Measurements from ENCODE around the gene TDRD7. TPM values are rescaled to one million over a fixed set of nuclear protein-coding genes. Genes with fewer than 3 reads are reported as not detected.

The TDRD7 gene
- total RNA-seq, 1 donor from 2014 or later, result 14.7 TPM

GRCh38 chr9:97528529-97529230, 116.8 kb downstream of the TDRD7 start:
- Mint-ChIP-seq H3K27ac (no peak overlapping the region), H3K4me1 (no peaks in the 10 kb centered on the region), H3K27me3 (no peaks in the 10 kb centered on the region), H3K36me3 (ENCODE audit: low read depth) (no peaks in the 10 kb centered on the region), H3K9me3 (no peaks in the 10 kb centered on the region), H3K4me3 (no peak overlapping the region)
- POLR2A ChIA-PET, result no interaction called here
- TF ChIP-seq CTCF (IDR thresholded peaks at IDR 0.05), result no peak
- CTCF ChIA-PET, result no interaction called here
- intact Hi-C loops (cut with micrococcal nuclease), result no loop called here
- DNase-seq (no peak), ATAC-seq (ENCODE audit: low read depth) (no peak)

DNA sequence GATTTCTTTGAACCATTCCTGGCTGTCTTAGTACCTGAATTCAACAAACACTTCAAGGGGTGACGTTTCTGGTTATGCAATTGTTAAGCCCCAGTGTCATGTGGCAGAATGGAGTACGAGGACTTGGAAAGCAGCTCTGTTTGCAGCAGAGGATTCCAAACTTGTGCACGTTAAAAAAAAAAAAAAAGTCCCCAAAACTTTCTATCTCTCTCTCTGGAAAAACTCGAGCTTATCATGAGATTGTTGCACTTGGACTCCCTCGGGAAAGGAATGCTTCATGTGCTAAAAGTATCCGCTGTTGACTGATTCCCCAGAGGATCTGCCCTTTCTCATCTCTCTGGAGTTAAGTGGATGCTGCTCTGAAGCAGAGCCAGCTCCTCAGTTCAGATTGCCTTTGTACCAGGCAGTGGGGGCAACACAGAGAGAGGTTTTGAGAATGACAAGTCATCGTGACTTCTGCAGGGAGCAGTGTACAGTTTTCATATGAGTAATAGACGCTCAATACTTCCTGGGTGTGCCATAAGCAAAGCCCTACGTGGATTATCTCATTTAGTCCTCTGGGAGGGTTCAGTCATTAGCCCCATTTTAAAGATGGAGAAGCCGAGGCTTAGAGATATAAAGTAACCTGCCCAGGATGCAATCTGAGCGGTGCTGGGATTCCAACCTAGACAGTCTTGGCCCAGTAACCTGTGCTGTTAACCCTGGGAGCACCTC, 117.6 kb downstream of the TDRD7 start:
- H3K27ac Mint-ChIP-seq, result no peak overlapping the region
- no peaks in the 10 kb centered on the region for H3K36me3 Mint-ChIP-seq (ENCODE audit: low read depth)
- H3K27me3 Mint-ChIP-seq, result no peaks in the 10 kb centered on the region
- TF ChIP-seq CTCF (IDR thresholded peaks at IDR 0.05), result no peak
- H3K9me3 Mint-ChIP-seq, result no peaks in the 10 kb centered on the region
- H3K4me3 Mint-ChIP-seq, result no peak overlapping the region
- intact Hi-C loops (cut with micrococcal nuclease), result no loop called here
- CTCF ChIA-PET, result no interaction called here
- ATAC-seq (ENCODE audit: low read depth) (peak; percentile 52), DNase-seq (no peak)
- H3K4me1 Mint-ChIP-seq, result no peaks in the 10 kb centered on the region
- POLR2A ChIA-PET, result no interaction called here

DNA sequence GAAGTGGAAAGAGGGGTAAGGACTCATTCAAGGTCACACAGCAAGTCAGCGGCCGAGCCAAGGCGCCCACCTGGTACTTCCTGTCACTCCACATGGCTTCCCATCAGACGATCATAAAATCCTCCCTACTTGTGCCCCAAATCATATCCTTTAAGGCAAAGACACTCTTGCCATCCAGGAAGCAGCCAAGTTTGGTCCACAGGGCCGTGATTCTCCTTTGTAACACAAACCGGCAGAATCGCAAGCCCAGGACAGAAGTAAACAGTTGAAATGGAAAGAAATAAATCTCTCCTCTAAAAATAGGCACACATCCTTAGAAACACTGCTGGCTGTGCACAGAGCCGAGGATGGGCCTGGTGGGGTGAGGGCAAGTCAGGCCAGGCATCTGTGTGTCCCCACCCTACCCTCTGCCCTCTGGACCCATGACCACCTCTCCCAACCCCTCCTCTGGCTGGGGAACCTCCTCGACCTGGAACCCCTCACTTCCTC, 120.0 kb downstream of the TDRD7 start:
- POLR2A ChIA-PET, result no interaction called here
- Mint-ChIP-seq H3K9me3 (no peaks in the 10 kb centered on the region), H3K4me1 (no peaks in the 10 kb centered on the region), H3K4me3 (no peak overlapping the region), H3K36me3 (ENCODE audit: low read depth) (no peaks in the 10 kb centered on the region), H3K27ac (no peak overlapping the region), H3K27me3 (no peaks in the 10 kb centered on the region)
- CTCF ChIA-PET, result no interaction called here
- no peak for TF ChIP-seq CTCF (IDR thresholded peaks at IDR 0.05)
- intact Hi-C loops (cut with micrococcal nuclease), result no loop called here
- ATAC-seq (ENCODE audit: low read depth) (no peak), DNase-seq (no peak)

DNA sequence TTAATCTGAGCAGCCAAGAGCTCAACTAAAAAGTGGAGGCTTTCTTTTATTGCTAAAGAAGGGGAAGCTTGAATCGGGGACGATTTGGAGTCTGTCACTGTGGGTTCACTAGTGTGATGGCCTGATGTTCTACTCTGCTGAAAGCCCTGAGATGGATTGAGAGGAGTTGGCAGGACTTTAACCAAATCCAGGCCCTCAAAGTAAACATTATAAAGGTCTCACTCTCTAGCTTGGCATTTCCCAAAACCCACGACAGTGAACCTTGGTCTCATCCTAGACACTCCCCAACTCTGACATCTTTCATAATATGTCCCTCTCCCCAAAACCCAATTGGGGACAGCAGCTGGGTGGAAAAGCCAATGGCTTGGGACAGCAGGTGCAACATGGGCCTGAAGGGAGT, 122.3 kb downstream of the TDRD7 start:
- no peak for TF ChIP-seq CTCF (IDR thresholded peaks at IDR 0.05)
- Mint-ChIP-seq H3K27me3 (no peaks in the 10 kb centered on the region), H3K27ac (no peak overlapping the region), H3K4me1 (no peaks in the 10 kb centered on the region), H3K4me3 (no peak overlapping the region), H3K36me3 (ENCODE audit: low read depth) (no peaks in the 10 kb centered on the region), H3K9me3 (no peaks in the 10 kb centered on the region)
- no peak for DNase-seq
- ATAC-seq (ENCODE audit: low read depth), result no peak
- ChIA-PET CTCF (no interaction called here), POLR2A (no interaction called here)
- intact Hi-C loops (cut with micrococcal nuclease), result no loop called here

DNA sequence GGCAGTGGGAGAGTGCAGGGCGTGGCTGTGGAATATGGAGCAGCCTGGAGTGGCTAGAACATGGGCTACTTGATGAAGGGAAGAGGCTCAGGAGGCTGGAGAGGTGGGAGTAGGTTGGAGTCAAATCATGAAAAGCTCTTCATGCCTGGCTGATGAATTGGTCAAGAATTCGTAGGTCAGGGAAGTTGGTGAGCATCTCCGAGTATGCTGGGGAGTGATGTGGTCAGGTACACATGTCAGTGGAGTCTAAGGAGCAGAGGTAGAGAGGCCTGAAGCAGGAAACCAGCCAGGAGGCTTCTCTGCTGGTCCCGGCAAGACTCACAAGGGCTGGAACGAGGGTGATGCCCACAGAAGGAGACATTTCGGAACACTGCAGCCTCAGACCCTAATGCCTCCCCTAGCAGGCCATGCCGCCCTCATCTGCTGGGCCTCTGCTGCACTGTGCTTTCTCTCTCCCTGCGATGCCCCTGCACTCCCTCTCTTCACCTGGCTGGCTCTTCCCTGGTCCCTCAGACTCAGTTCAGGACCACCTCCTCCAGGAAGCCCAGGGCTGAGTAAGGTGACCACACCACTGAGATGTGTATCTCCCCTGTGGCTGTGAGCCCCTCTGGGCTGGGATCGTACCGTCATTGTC, 123.2 kb downstream of the TDRD7 start:
- POLR2A ChIA-PET, result no interaction called here
- no peak for DNase-seq
- no peak overlapping the region for H3K27ac Mint-ChIP-seq
- H3K36me3 Mint-ChIP-seq (ENCODE audit: low read depth), result no peaks in the 10 kb centered on the region
- CTCF ChIA-PET, result no interaction called here
- no peak for TF ChIP-seq CTCF (IDR thresholded peaks at IDR 0.05)
- H3K9me3 Mint-ChIP-seq, result no peaks in the 10 kb centered on the region
- no peaks in the 10 kb centered on the region for H3K4me1 Mint-ChIP-seq
- intact Hi-C loops (cut with micrococcal nuclease), result no loop called here
- no peak for ATAC-seq (ENCODE audit: low read depth)
- no peak overlapping the region for H3K4me3 Mint-ChIP-seq
- no peaks in the 10 kb centered on the region for H3K27me3 Mint-ChIP-seq
